Measurements from ENCODE around the gene PACS1. TPM values are rescaled to one million over a fixed set of nuclear protein-coding genes. Genes with fewer than 3 reads are reported as not detected.

Gene PACS1
- total and polyA plus RNA-seq, 2 donors, result 9.2 to 29.5 TPM

DNA sequence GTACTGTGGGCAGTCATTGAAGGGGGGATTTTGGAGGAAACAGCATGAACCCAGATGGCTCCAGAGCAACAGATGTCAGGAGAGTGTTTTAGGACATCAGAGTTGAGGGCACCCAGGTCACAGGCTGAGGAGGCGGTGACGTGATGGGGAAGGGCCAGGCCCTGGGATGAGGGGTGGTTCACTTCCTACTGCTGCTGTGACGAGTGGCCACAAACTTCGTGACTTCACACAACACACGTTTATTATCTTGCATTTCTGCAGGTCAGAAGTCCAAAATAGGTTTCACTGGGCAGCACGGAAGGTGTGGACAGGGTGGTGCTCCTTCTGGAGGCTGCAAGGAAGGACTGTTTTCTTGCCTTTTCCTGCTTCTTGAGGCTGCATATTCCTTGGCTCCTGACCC lies 120.7 kb downstream of the PACS1 start:
- Histone ChIP-seq H3K4me3 (ENCODE audit: low read length in 2 of 2) (no peak overlapping the region), H3K27me3 (ENCODE audit: control insufficient read depth in 2 of 2, insufficient read depth in 1 of 2, low read length in 1 of 2) (no peaks in the 10 kb centered on the region), H3K36me3 (ENCODE audit: control insufficient read depth in 2 of 2, insufficient read depth in 2 of 2, low read length in 1 of 2) (peaks cover 4 to 13% of the 10 kb centered on the region in 2 donors), H3K9me3 (ENCODE audit: control insufficient read depth in 2 of 2, insufficient read depth in 1 of 2, low read length in 1 of 2) (no peaks in the 10 kb centered on the region), H3K27ac (ENCODE audit: low read depth in 1 of 2, low read length in 1 of 2) (no peak overlapping the region), H3K4me1 (ENCODE audit: control insufficient read depth in 2 of 2, insufficient read depth in 2 of 2, low read length in 2 of 2) (peaks cover 6 to 10% of the 10 kb centered on the region in 2 donors)
- 95% methylated on average over 6 of the region's 6 CpGs for WGBS
- no peak for DNase-seq (ENCODE audit: low read depth in 6 of 9, low spot score in 9 of 9)

DNA sequence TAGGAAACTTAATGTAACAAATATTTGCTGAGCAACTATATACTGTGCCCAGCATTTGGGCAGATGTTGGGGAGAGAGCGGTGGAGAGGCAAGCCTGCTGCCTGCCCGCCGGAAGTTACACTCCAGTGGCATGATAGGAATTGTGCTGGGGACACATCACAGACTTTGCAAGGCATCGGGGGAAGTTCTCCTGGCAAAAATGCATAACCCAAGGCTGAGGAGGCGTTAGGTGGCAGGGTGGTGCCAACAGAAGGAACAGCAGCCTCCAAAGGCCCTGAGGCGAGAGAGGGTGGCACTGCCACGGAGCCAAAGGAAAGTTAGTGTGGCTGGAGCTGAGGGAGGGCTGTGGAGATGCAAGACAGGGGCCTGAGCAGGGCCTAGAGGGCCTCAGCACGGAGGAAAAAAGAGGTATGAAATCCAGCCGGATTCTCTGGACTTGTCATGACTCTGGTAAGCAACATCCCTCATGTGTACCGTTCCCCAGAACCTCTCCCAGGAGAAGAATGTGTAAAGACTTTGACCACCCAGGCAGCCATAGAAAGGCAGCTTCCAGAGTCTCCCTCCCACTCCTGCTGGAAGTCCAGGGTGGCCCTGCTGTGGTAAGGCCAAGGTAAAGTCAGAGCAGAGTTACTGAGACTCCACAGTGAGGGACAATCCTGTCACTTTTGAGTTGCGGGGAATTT lies 122.2 kb downstream of the PACS1 start:
- no peaks in the 10 kb centered on the region for H3K4me1 ChIP-seq (ENCODE audit: control insufficient read depth in 2 of 2, insufficient read depth in 2 of 2, low read length in 2 of 2)
- no peaks in the 10 kb centered on the region for H3K9me3 ChIP-seq (ENCODE audit: control insufficient read depth in 2 of 2, insufficient read depth in 1 of 2, low read length in 1 of 2)
- no peak overlapping the region for H3K4me3 ChIP-seq (ENCODE audit: low read length in 2 of 2)
- 97% methylated on average over 11 of the region's 11 CpGs for WGBS
- DNase-seq (ENCODE audit: low read depth in 6 of 9, low spot score in 9 of 9), result no peak
- H3K36me3 ChIP-seq (ENCODE audit: control insufficient read depth in 2 of 2, insufficient read depth in 2 of 2, low read length in 1 of 2), result peaks cover 4 to 14% of the 10 kb centered on the region in 2 donors
- no peaks in the 10 kb centered on the region for H3K27me3 ChIP-seq (ENCODE audit: control insufficient read depth in 2 of 2, insufficient read depth in 1 of 2, low read length in 1 of 2)
- no peak overlapping the region for H3K27ac ChIP-seq (ENCODE audit: low read depth in 1 of 2, low read length in 1 of 2)

DNA sequence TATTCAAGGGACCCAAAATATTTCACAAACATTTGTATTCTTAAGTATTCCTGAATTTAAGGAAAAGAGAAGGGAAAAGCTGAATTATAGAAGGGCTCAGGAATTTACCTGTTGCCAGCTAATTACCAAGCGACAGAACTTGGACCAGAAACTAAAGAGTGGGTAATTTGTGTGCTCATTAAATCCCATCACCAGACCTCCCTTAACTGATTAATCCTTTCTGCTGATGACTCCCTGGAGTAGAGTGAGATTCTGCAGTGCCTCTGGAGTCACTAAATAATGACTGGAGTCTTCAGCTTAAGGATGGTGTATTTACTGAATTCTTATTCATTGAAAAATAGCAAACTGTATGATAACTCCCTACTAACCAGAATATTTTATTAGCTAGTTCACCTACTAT lies 124.3 kb downstream of the PACS1 start:
- Histone ChIP-seq H3K4me1 (ENCODE audit: control insufficient read depth in 2 of 2, insufficient read depth in 2 of 2, low read length in 2 of 2) (no peaks in the 10 kb centered on the region), H3K36me3 (ENCODE audit: control insufficient read depth in 2 of 2, insufficient read depth in 2 of 2, low read length in 1 of 2) (peaks cover 4 to 17% of the 10 kb centered on the region in 2 donors), H3K9me3 (ENCODE audit: control insufficient read depth in 2 of 2, insufficient read depth in 1 of 2, low read length in 1 of 2) (no peaks in the 10 kb centered on the region), H3K27me3 (ENCODE audit: control insufficient read depth in 2 of 2, insufficient read depth in 1 of 2, low read length in 1 of 2) (no peaks in the 10 kb centered on the region), H3K4me3 (ENCODE audit: low read length in 2 of 2) (no peak overlapping the region), H3K27ac (ENCODE audit: low read depth in 1 of 2, low read length in 1 of 2) (no peak overlapping the region)
- DNase-seq (ENCODE audit: low read depth in 6 of 9, low spot score in 9 of 9), result no peak
- 100% methylated on average over 1 of the region's 1 CpG for WGBS

DNA sequence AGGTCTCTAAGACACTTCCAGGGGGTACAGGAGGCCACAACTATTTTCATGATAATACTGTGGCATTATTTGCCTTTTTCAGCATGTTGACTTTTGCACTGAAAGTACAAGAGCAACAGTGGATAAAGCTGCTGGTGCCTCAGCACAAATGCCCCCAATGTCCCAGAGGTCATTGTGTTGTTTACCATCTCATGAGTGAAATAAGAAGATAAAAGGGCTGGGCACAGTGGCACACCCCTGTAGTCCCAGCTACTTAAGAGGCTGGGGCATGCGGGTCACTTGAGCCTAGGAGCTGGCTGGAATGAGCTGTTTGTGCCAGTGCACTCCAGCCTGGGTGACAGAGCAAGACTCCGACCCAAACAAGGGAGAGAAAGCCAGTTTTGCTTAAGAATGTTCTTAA lies 125.8 kb downstream of the PACS1 start:
- H3K4me1 ChIP-seq (ENCODE audit: control insufficient read depth in 2 of 2, insufficient read depth in 2 of 2, low read length in 2 of 2), result no peaks in the 10 kb centered on the region
- no peak overlapping the region for H3K27ac ChIP-seq (ENCODE audit: low read depth in 1 of 2, low read length in 1 of 2)
- H3K27me3 ChIP-seq (ENCODE audit: control insufficient read depth in 2 of 2, insufficient read depth in 1 of 2, low read length in 1 of 2), result no peaks in the 10 kb centered on the region
- 98% methylated on average over 2 of the region's 2 CpGs for WGBS
- H3K4me3 ChIP-seq (ENCODE audit: low read length in 2 of 2), result no peak overlapping the region
- H3K36me3 ChIP-seq (ENCODE audit: control insufficient read depth in 2 of 2, insufficient read depth in 2 of 2, low read length in 1 of 2), result peaks cover 4 to 17% of the 10 kb centered on the region in 2 donors
- no peak for DNase-seq (ENCODE audit: low read depth in 6 of 9, low spot score in 9 of 9)
- H3K9me3 ChIP-seq (ENCODE audit: control insufficient read depth in 2 of 2, insufficient read depth in 1 of 2, low read length in 1 of 2), result peaks cover 0 to 2% of the 10 kb centered on the region in 2 donors

DNA sequence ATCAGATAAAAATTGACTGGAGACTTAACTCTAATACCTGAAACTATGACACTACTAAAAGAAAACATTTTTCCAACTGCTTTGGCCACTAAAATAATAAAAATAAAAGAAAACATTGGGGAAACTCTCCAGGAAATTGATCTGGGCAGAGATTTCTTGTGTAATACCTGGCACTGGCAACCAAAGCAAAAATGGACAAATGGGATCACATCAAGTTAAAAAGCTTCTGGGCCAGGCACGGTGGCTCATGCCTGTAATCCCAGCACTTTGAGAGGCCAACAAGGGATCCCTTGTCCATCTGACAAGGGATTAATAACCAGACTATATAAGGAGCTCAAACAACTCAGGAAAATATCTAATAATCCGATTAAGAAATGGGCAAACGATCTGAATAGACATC lies 133.8 kb downstream of the PACS1 start:
- no peak overlapping the region for H3K27ac ChIP-seq (ENCODE audit: low read depth in 1 of 2, low read length in 1 of 2)
- H3K9me3 ChIP-seq (ENCODE audit: control insufficient read depth in 2 of 2, insufficient read depth in 1 of 2, low read length in 1 of 2), result peaks cover 0 to 7% of the 10 kb centered on the region in 2 donors
- H3K4me3 ChIP-seq (ENCODE audit: low read length in 2 of 2), result no peak overlapping the region
- WGBS, result 98% methylated on average over 3 of the region's 3 CpGs
- peaks cover 0 to 5% of the 10 kb centered on the region in 2 donors for H3K36me3 ChIP-seq (ENCODE audit: control insufficient read depth in 2 of 2, insufficient read depth in 2 of 2, low read length in 1 of 2)
- no peak for DNase-seq (ENCODE audit: low read depth in 6 of 9, low spot score in 9 of 9)
- H3K27me3 ChIP-seq (ENCODE audit: control insufficient read depth in 2 of 2, insufficient read depth in 1 of 2, low read length in 1 of 2), result no peaks in the 10 kb centered on the region
- no peaks in the 10 kb centered on the region for H3K4me1 ChIP-seq (ENCODE audit: control insufficient read depth in 2 of 2, insufficient read depth in 2 of 2, low read length in 2 of 2)

DNA sequence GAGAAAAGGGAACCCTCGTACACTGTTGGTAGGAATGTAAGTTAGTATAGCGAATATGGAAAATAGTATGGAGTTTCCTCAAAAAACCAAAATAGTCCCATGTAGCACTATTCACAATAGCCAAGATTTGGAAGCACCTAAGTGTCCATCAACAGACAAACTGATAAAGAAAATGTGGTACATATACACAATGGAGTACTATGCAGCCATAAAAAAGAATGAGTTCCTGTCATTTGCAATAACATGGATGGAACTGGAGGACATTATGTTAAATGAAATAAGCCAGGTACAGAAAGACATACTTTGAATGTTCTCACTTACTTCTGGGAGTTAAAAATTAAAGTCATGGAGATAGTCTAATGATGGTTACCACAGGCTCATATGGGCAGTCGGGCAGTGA lies 134.3 kb downstream of the PACS1 start:
- Histone ChIP-seq H3K27ac (ENCODE audit: low read depth in 1 of 2, low read length in 1 of 2) (no peak overlapping the region), H3K4me1 (ENCODE audit: control insufficient read depth in 2 of 2, insufficient read depth in 2 of 2, low read length in 2 of 2) (no peaks in the 10 kb centered on the region), H3K36me3 (ENCODE audit: control insufficient read depth in 2 of 2, insufficient read depth in 2 of 2, low read length in 1 of 2) (peaks cover 0 to 5% of the 10 kb centered on the region in 2 donors), H3K9me3 (ENCODE audit: control insufficient read depth in 2 of 2, insufficient read depth in 1 of 2, low read length in 1 of 2) (peaks cover 0 to 7% of the 10 kb centered on the region in 2 donors), H3K27me3 (ENCODE audit: control insufficient read depth in 2 of 2, insufficient read depth in 1 of 2, low read length in 1 of 2) (no peaks in the 10 kb centered on the region), H3K4me3 (ENCODE audit: low read length in 2 of 2) (no peak overlapping the region)
- WGBS, result 98% methylated on average over 3 of the region's 3 CpGs
- DNase-seq (ENCODE audit: low read depth in 6 of 9, low spot score in 9 of 9), result no peak

DNA sequence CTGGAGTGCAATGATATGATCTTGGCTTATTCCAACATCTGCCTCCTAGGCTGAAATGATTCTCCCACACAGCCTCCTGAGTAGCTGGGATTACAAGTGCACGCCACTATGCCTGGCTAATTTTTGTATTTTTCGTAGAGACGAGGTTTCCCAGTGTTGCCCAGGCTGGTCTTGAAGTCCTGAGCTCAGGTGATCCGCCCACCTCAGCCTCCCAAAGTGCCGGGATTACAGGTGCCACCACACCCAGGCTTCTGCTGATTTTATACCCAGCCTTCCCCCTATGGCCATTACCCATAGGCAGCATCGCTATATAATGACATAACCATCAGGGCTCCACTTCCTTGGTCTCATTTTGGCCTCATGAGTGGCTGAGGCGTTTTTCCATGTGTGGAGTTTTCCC lies 137.7 kb downstream of the PACS1 start:
- DNase-seq (ENCODE audit: low read depth in 6 of 9, low spot score in 9 of 9), result no peak
- no peak overlapping the region for H3K4me3 ChIP-seq (ENCODE audit: low read length in 2 of 2)
- no peak overlapping the region for H3K27ac ChIP-seq (ENCODE audit: low read depth in 1 of 2, low read length in 1 of 2)
- H3K4me1 ChIP-seq (ENCODE audit: control insufficient read depth in 2 of 2, insufficient read depth in 2 of 2, low read length in 2 of 2), result no peaks in the 10 kb centered on the region
- WGBS, result 99% methylated on average over 7 of the region's 7 CpGs
- H3K9me3 ChIP-seq (ENCODE audit: control insufficient read depth in 2 of 2, insufficient read depth in 1 of 2, low read length in 1 of 2), result no peaks in the 10 kb centered on the region
- H3K36me3 ChIP-seq (ENCODE audit: control insufficient read depth in 2 of 2, insufficient read depth in 2 of 2, low read length in 1 of 2), result peaks cover 18 to 20% of the 10 kb centered on the region in 2 donors
- no peaks in the 10 kb centered on the region for H3K27me3 ChIP-seq (ENCODE audit: control insufficient read depth in 2 of 2, insufficient read depth in 1 of 2, low read length in 1 of 2)

DNA sequence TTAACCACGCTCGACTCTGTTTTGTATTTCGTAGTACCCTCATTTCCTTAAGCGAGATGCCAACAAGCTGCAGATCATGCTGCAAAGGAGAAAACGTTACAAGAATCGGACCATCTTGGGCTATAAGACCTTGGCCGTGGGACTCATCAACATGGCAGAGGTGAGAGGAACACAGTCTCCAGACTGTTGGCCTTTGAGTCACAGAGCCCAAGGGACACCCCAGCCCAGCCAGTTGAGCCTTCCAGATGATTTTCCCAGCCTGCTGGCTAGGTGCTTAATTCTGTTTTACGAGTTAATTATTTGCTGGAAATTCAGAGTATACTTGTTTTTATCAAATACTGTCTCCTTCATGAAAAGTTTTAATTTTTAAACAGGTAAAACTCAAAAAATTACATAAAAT lies 141.0 kb downstream of the PACS1 start:
- Histone ChIP-seq H3K4me3 (ENCODE audit: low read length in 2 of 2) (no peak overlapping the region), H3K9me3 (ENCODE audit: control insufficient read depth in 2 of 2, insufficient read depth in 1 of 2, low read length in 1 of 2) (no peaks in the 10 kb centered on the region), H3K36me3 (ENCODE audit: control insufficient read depth in 2 of 2, insufficient read depth in 2 of 2, low read length in 1 of 2) (peaks cover 21 to 29% of the 10 kb centered on the region in 2 donors), H3K27me3 (ENCODE audit: control insufficient read depth in 2 of 2, insufficient read depth in 1 of 2, low read length in 1 of 2) (no peaks in the 10 kb centered on the region), H3K4me1 (ENCODE audit: control insufficient read depth in 2 of 2, insufficient read depth in 2 of 2, low read length in 2 of 2) (no peaks in the 10 kb centered on the region), H3K27ac (ENCODE audit: low read depth in 1 of 2, low read length in 1 of 2) (no peak overlapping the region)
- WGBS, result 98% methylated on average over 8 of the region's 8 CpGs
- DNase-seq (ENCODE audit: low read depth in 6 of 9, low spot score in 9 of 9), result no peak

DNA sequence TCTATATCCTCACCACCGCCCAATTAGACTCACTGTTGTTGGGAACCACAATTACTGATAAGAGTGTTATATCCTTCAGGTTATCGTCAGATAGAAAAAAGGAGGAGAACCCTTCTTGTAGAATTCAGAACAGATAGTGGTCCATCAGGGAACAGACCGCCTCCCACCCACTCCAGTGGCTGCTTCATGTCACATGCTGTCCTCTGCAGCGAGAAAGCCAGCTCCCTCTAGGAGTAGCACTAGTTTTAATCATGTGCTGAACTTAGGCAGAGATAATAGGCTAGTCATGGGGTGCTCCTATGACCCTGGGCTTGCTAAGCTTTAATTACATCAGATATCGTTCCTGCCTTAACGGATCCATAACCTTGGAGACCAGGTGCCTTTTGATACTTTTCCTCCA lies 146.8 kb downstream of the PACS1 start:
- Histone ChIP-seq H3K4me1 (ENCODE audit: control insufficient read depth in 2 of 2, insufficient read depth in 2 of 2, low read length in 2 of 2) (peaks cover under 1 to 15% of the 10 kb centered on the region in 2 donors), H3K4me3 (ENCODE audit: low read length in 2 of 2) (no peak overlapping the region), H3K27me3 (ENCODE audit: control insufficient read depth in 2 of 2, insufficient read depth in 1 of 2, low read length in 1 of 2) (no peaks in the 10 kb centered on the region), H3K27ac (ENCODE audit: low read depth in 1 of 2, low read length in 1 of 2) (no peak overlapping the region), H3K9me3 (ENCODE audit: control insufficient read depth in 2 of 2, insufficient read depth in 1 of 2, low read length in 1 of 2) (no peaks in the 10 kb centered on the region), H3K36me3 (ENCODE audit: control insufficient read depth in 2 of 2, insufficient read depth in 2 of 2, low read length in 1 of 2) (peaks cover 39 to 65% of the 10 kb centered on the region in 2 donors)
- no peak for DNase-seq (ENCODE audit: low read depth in 6 of 9, low spot score in 9 of 9)
- 99% methylated on average over 6 of the region's 6 CpGs for WGBS

Measured in thymus (tissue), 11 donors.